Suppressor macrophage treated with lipopolysaccharide for 4 hours (primary cell): ENCODE data around the gene GNGT2.
"Not testable (repeated sequence)": the region's sequence is repeated elsewhere in the genome, so short reads cannot be mapped to it uniquely, and the experiment has no call there.

ENCODE experiments used
- DNase-seq: peaks from one replicate; pipeline ENCODE4 v3.0.0-alpha.2; 2020

Gene GNGT2

GRCh38 chr17:49203796-49204195, 6.6 kb downstream of the GNGT2 start:
- no peak for DNase-seq

DNA sequence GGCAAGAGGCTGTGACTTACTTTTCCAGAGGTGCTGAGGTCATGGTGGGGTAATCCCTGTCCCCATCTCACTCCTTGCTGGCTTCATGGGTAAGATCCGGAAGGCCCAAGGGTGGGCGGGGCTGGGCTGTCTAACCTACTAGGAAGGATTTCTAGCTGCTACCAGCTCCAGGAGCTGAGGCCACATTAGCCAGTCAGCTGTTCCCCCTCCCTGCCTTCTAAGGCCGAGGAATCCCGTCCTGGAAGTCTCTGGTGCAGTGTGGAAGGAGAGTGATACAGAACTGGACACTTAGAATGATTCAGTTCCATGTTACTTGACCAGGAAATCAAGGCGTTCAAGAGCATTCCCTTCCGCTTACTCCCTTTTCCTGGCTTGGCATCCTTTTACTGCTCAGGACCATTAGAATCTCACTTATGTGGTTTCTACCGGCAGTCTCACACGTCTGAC, 8.9 kb downstream of the GNGT2 start:
- no peak for DNase-seq

- DNase-seq = no peak
Observed at GRCh38 chr17:49200423-49201083, 9.8 kb downstream of the GNGT2 start.

- DNase-seq = peak; percentile 40
Observed at GRCh38 chr17:49198211-49198610, 12.2 kb downstream of the GNGT2 start.

- DNase-seq = no peak
Observed at GRCh38 chr17:49197346-49197998, 12.9 kb downstream of the GNGT2 start.

- DNase-seq = no peak
Observed at GRCh38 chr17:49196520-49196919, 13.9 kb downstream of the GNGT2 start.

DNA sequence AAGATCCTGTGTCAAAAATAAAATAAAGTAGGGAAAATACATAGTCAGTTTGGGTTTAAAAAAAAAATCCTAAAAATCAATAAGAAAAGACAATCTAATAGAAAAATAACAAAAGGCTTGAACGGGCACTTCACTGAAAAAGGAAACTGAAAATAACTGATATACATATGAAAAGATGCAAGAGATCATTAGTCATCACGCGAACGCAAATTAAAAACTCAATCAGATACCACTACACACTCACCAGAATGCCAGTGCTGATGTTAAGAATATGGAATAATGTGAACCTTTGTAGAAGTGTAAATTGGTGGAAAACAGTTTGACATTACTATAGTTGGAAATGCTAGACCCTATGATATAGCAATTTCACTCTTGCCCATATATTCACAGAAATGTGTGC, 14.6 kb downstream of the GNGT2 start:
- DNase-seq = peak; percentile 52

- no peak for DNase-seq
Observed at GRCh38 chr17:49194297-49194607, 16.1 kb downstream of the GNGT2 start.

DNA sequence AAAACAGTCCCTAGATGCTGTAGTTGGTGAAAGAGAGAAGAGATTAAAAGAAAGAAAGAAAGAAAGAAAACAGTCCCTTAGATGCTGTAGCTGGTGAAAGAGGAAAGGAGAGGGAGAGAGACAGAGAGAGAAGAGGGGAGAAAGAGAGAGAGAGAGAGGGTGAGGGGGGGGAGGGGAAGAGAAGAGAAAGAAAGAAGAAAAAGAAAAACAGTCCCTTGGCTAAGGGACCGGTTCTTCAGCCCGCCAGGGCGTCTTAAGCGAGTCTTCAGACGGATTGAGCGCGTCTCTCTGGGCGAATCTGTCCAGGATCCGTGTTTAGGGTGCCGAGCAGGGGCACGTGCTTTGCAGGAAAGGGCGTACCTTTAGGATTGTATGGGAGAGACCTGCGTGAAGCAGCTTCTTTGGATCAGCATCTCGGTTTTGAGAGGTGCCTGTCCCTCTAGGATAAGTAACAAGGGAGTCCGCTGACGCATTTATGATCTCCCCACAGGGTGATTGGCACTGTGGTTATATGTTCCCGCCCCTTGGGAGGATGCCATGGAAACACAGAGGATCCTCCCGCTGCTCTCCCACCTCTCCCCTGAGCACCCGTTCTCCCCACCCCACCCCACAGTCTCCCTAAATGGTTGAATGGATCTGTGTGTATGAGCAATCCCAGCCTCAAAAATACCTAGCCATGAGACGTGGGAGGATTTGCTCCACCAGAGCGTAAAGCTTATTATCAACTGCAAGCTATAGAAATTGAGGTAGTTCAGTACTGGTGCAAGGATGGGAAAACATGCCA, 16.7 kb downstream of the GNGT2 start:
- peak; percentile 48 for DNase-seq

DNA sequence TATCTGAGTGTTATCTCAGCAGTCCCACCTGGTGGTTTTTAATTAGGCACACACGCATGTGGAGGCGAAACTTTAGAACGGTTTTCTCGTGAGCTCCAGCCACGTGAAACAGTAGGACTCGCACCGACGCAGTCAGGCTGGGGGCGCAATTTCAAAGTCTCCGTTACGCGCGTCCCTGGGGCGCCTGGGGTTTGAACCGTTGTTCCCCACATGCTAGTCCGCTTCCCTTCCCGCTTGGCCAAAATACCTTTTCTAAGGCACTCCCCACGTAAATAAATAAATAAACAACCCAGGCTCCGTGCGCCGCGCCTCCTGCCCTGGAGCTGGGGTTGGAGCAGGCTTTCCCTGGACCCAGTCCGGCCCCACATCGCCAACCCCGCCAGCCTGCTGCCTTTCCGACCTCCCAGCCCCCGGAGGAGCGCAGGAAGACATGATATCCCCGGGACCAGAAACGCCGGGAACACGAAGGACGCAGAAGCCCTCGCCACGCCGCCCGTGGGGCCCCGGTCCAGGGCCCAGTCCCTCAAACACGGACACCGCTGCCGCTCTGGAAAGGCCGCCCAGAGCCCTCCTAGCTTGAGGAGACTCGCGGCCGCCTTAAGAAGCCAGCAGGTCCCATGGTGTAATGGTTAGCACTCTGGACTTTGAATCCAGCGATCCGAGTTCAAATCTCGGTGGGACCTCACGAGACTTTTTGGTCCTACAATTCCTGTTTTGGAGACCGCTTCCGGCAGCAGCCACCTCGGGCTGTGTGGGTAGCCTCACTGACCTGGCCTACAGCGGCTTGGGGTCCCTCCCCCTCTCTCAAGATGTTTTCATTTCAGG, 18.2 kb downstream of the GNGT2 start:
- DNase-seq = peak; percentile 91

DNA sequence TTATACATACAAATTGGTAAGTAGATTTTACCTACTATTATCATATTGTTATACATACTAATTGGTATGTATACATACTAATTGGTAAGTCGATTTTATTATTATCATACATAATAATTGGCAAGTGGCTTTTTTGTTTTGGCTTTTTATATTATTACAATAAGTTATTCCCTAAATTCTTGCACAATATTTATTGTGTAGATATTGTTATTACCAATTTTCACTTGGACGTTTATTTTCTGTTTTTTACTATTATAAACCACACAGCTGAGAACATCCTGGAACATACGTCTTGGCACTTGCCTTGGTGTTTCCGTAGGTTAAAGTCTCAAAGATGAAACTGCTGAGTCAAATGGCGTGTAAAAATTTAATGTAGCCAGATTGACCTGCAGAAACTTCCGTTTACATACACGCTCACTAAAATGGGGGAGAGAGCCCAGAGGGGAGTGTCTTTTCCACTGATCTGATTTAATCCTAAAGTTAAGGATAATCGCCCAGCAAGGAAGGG, 18.9 kb downstream of the GNGT2 start:
- no peak for DNase-seq

DNA sequence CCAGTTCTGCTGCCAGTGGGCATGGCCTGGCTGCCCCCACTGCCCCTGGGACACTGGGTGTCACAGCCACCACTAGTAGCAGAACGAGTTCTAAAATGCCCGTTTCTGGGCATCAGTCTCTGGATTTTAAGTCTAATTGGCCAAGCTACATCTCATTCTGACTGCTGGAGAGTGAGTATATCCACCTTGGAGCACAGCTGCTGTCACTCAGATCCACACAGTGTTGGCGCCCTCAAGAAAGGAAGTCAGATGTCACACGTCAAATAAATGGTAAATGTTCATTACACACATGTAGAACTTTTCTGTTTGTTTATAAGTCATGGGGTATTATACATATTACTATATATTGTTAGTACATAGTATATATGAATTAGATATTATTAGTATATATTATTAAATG, 19.4 kb downstream of the GNGT2 start:
- no peak for DNase-seq

- no peak for DNase-seq
Observed at GRCh38 chr17:49187301-49187700, 23.1 kb downstream of the GNGT2 start.

GRCh38 chr17:49185381-49185780, 25.0 kb downstream of the GNGT2 start:
- DNase-seq = not testable (repeated sequence)

DNA sequence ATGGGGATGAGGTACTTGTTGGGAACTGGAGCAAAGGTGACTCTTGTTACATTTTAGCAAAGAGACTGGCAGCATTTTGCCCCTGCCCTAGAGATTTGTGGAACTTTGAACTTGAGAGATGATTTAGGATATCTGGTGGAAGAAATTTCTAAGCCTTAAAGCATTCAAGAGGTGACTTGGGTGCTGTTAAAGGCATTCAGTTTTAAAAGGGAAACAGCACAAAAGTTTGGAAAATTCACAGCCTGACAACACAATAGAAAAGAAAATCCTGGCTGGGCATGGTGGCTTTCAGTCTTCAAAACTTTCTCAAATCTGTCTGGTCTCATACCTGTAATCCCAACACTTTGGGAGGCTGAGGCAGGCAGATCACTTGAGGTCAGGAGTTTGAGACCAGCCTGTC, 25.9 kb downstream of the GNGT2 start:
- DNase-seq = not testable (repeated sequence)

DNA sequence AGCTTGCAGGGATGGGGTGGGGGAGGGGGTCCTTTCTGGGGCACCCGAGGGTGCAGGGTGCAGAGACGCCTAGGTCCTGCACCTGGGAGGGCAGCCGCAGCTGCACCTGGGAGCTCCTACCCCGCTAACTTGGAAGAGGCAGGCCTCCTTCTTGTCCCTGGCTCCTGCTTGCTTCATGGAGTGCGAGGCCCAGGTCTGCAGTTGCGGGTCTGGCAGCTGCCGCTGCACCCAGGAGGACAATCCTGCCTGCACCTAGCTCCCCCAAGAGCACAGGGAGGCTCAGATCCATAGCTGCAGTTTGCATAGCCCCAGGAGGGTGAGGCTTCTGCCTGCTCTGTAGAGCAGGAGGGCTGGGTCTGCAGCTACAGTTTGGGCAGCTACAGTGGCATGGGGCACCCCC, 26.6 kb downstream of the GNGT2 start:
- no peak for DNase-seq

DNA sequence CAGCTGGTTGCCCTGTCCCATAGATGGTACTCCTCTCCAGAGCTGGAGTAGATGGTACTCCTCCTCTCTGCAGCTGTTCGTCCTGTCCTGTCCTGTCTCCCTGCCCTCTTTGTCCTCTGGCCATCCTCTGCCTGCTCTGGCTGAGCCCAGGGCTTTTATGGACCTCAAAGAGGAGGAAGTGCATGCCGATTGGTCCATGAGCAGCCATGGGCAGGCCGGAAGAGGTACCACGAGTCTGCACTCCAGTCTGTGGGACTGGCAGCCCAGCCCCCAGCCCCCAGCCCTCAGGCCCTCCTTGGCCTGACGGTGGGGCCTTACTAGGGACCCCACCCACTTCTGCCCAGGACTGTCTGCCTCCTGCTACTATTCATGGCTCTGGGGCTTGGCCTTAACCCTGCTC, 27.0 kb downstream of the GNGT2 start:
- DNase-seq = no peak

DNA sequence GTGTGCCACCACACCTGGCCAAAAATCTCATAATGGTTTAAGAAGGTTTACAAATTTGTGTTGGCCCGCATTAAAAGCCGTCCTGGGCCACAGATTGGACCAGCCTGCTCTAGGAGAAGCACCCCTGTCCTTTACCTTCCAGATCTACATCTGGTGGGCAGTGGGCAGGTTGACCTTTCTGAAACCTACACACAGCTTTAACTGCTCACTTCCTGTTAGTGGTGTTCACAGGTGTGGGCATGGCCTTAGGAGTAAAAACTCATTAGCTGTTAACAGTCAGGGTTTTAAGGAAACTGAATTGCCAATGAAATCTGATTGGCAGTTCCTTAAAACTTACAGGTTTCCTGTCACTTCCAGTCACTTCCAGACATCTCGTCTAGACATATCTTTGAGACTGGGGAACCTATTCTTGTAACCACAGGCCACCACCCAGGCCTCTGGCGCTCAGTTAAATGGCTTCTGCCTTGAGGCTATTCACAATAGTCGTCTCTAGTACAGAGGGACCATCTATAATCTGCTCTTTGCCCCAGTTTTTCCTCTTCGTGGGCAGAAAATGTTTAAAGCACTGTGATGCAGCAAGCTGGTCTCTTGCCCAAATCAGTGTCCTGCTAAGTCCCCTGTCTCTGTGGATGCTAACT, 29.3 kb downstream of the GNGT2 start:
- no peak for DNase-seq

DNA sequence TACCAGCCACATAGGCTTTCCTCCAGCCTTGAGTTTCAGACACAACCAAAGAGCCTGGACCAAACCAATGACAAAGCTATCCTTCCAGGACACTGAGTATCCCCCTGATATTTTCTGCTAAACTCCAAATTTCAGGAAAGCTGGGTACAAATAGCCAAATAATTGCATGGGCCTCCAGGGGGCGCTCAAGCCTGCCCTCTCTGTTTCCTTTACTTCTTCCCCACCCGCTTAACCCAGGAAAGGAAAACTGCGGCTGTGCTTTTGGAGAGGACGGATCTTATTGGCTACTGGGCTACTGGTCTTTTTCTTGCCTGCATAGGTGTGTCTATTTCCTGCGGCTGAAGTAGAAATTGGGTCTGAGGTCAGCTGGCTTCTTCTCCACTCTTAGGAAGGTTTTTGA, 30.1 kb downstream of the GNGT2 start:
- DNase-seq = peak; percentile 85

- not testable (repeated sequence) for DNase-seq
Observed at GRCh38 chr17:49175978-49176377, 34.4 kb downstream of the GNGT2 start.

DNA sequence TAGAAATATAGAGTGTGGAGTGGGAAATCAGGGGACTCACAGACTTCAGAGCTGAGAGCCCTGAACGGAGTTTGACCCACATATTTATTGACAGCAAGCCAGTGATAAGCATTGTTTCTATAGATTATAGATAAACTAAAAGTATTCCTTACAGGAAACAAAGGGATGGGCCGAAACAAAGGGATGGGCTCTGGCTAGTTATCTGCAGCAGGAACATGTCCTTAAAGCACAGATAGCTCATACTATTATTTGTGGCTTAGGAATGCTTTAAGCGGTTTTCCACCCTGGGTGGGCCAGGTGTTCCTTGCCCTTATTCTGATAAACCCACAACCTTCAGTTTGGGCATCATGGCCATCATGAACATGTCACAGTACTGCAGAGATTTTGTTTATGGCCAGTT, 39.7 kb downstream of the GNGT2 start:
- not testable (repeated sequence) for DNase-seq

GRCh38 chr17:49170216-49170615, 40.2 kb downstream of the GNGT2 start:
- no peak for DNase-seq

GRCh38 chr17:49168706-49169105, 41.7 kb downstream of the GNGT2 start:
- no peak for DNase-seq
